GM19239 (cell line): ENCODE data around the gene REPIN1.
A peak's percentile ranks its signal among the peaks of the same experiment; 100 is the strongest.

Experiments used
- DNase-seq: peaks from one replicate; pipeline ENCODE4 v3.0.0; 2011; ENCODE audit warnings: low spot score; ENCODE audit not compliant: insufficient read length
- FAIRE-seq: peaks from 2 replicates; lab custom pipeline; 2011; peaks lifted over from hg19 to GRCh38; lab: Jason Lieb, UNC

REPIN1 gene

GRCh38 chr7:150358988-150359621, 9.5 kb upstream of the REPIN1 start:
- FAIRE-seq (no peak), DNase-seq (no peak)

GRCh38 chr7:150359622-150360362, 8.8 kb upstream of the REPIN1 start:
- DNase-seq (no peak), FAIRE-seq (no peak)

- FAIRE-seq (no peak), DNase-seq (no peak)
Measured at GRCh38 chr7:150360363-150361058, 8.1 kb upstream of the REPIN1 start.

GRCh38 chr7:150361402-150361801, 7.2 kb upstream of the REPIN1 start:
- FAIRE-seq: no peak

GRCh38 chr7:150361807-150362621, 6.6 kb upstream of the REPIN1 start:
- no peak for DNase-seq
- FAIRE-seq: no peak

More at GRCh38 chr7:150361402-150361801, 7.2 kb upstream of the REPIN1 start:
- DNase-seq: no peak

GRCh38 chr7:150363370-150363769, 5.3 kb upstream of the REPIN1 start:
- FAIRE-seq: no peak

GRCh38 chr7:150363872-150364271, 4.8 kb upstream of the REPIN1 start:
- no peak for DNase-seq
- FAIRE-seq: peak; percentile 48

More at GRCh38 chr7:150363370-150363769, 5.3 kb upstream of the REPIN1 start:
- DNase-seq: no peak

- FAIRE-seq: no peak
- no peak for DNase-seq
Measured at GRCh38 chr7:150365194-150365593, 3.4 kb upstream of the REPIN1 start.

- DNase-seq (no peak), FAIRE-seq (peak; percentile 72)
Measured at GRCh38 chr7:150365673-150366398, 2.8 kb upstream of the REPIN1 start.

- no peak for DNase-seq
- FAIRE-seq: peak; percentile 85
Measured at GRCh38 chr7:150367677-150368095, 936 bp upstream of the REPIN1 start.

GRCh38 chr7:150368884-150369747, 494 bp downstream of the REPIN1 start:
- DNase-seq: peak; percentile 93
- FAIRE-seq: peak; percentile 73

- FAIRE-seq (no peak), DNase-seq (no peak)
Measured at GRCh38 chr7:150369748-150370501, 1.3 kb downstream of the REPIN1 start.

GRCh38 chr7:150370612-150371071, 2.0 kb downstream of the REPIN1 start:
- DNase-seq (no peak), FAIRE-seq (no peak)

GRCh38 chr7:150371131-150371995, 2.7 kb downstream of the REPIN1 start:
- FAIRE-seq (no peak), DNase-seq (no peak)

GRCh38 chr7:150371996-150372270, 3.3 kb downstream of the REPIN1 start:
- DNase-seq: no peak
- no peak for FAIRE-seq

- DNase-seq: no peak
- no peak for FAIRE-seq
Measured at GRCh38 chr7:150372271-150373048, 3.8 kb downstream of the REPIN1 start.
